GM18861 (cell line): ENCODE measurements around the gene SLC5A2.
"Not testable (repeated sequence)": the region's sequence is repeated elsewhere in the genome, so short reads cannot be mapped to it uniquely, and the experiment has no call there.

Experiments
- ATAC-seq: cut with Tn5 transposase; IDR thresholded peaks from one replicate; pipeline ENCODE4 v1.9.1; 2021; ENCODE audit not compliant: unreplicated experiment

Gene SLC5A2

DNA sequence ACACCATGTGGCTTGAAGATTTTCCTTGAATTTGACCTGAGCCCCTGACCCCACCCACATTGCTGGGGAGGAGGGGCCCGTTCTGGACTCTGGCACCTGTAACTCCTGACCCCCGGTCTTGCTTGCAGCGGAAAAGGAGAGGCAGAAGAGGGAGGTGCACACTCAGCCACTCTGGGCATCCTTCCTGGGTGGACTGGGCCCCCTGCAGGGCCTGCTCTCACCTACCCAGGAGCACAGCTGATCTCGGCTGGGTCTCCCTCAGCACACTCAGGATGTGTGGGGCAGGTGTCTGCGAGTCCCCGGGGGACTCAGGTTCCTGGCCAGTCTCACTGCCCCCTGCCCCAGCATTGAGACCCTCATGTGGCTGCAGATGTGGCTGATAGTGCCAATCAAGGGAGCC lies 40.8 kb downstream of the SLC5A2 start:
- ATAC-seq = not testable (repeated sequence)

DNA sequence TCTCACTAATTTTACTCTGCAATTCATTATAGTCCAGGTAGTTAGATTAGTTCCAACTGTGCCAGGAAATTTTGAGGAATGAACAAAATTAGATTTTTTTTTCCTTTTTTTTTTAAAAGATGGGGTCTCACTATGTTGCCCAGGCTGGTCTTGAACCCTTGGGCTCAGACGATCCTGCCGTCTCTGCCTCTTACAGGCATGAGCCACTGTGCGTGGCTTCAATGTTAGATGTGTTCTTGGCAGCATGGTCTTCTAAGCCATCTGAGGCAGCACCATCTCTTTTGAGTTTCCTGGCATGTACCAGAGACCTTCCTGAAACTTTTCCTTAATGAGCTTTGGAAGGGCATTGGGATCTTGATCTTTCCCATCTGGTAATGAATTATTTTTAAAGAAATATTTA lies 42.2 kb downstream of the SLC5A2 start:
- no peak for ATAC-seq

DNA sequence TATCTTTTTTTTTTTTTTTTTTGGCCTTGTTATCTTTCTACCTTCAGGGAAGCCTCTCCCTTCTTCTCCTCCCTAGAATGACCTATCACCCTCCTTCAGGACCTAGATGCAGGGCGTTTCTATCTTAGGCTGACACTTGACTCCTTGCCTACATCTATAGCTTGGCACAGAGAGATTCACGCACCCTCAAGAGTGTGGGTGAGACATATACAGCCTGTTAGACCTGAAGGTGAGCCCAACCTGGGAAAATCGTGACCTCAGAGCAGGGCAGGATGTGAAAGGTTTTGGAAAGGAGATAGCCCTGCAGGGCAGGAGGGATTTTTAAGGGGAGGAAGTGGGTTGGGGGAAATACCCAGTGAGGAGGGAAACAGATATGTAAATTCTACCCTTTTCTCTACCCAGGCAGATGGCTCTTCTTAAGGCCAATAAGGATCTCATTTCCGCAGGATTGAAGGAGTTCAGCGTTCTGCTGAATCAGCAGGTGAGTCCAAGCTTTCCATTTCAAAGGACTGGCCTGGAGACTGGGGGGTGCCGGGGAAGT lies 44.9 kb downstream of the SLC5A2 start, which contains the start of gene AHSP:
AHSP (plus strand) TSS at position 167 of the 541 bp plus-strand sequence; CDS start at position 407, 240 bp downstream.
- ATAC-seq = no peak

DNA sequence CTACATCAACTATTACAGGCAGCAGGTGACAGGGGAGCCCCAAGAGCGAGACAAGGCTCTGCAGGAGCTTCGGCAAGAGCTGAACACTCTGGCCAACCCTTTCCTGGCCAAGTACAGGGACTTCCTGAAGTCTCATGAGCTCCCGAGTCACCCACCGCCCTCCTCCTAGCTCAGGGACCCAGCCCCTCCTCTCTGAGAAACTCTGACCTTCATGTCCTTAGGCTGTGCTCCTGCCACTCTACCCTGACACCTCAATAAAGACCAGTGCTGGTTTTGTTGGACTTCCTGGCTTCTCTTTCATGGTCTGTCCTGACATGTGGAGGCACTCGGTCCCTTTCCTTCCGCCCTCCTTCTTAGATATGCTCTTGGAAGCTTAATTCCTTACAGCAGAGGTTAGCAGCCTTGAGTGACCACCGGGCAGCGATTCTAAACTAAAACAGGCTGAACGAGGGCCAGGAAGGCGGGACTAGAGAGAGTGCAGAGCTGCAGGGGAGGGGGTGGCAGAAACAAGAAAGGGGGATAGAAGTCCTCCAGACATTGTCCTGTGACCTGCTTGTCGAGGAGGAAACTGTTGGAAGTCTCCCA lies 45.7 kb downstream of the SLC5A2 start:
- ATAC-seq = no peak

DNA sequence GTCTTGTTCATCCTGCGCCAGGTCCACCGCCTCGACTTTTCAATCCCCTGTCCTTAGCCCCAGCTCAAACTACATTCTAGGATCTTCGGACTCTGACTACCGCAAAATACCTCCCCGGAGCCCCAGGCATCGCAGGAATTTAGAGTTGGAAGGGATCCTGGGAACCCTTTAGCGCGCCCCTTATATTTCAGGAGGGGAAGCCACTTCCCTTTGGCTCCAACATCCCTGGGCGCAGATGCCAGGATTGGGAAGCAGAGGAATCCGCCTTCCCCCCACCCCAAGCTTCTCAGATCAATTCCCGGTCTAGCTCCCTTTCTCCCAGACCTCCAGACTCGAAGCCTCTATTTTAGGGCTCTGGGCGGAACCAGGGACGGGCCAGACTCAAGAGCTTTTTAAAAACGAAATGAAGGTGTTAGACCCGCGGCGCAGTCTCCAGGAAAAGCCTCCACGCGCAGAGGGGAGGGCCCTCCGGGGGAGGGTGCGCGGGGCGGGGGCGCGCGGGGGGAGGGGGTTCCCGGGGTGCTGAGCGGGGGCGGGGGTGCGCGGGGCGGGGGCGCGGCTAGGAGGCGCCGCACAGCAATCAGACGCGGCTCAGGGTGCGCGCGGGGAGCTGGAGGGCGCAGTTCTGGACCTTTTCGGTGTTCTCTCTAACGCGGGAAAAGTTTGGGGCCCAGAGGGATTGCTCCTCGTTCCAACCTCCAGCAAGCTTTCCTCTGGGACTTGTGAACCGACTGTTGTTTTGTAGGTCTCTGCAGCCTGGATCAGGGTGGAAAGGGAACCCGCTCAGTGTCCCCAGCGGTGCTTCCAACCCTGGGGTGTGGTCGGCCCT lies 46.4 kb downstream of the SLC5A2 start:
- no peak for ATAC-seq

DNA sequence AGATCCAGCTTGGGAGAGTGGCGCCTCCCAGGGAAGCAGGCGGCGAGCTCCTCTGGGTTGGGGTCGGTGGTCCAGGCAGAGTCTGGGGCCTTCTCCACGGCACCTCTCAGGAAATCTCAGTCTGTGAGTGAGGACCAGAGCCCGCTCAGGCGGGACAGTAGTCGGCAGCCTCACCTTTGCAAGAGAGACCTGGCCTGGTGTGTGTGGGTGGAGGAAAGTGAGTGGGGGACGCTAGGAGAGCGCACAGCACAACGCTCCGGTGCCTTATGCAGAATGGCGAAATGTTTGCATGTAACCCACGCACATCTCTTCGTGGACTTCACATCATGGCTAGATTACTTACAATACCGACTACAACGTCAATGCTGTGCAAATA lies 47.0 kb downstream of the SLC5A2 start:
- ATAC-seq = no peak

DNA sequence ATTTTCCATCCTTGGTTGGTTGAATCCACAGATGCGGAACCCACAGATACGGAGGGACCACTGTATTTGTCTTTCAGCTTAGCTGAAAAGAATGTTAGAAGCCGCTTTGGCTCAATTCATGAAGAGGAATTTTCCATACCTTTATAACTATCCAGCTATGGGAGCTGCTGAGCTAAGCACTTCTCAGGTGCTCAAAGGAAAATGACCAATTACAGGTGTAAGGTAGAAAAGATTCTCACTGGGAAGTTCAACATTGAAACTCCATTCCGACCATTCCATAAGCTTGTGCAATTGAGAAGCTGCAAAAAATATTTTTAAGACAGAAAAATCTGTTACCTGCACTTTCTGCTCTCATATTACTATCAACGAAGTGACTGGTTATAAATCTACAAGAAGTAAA lies 47.5 kb downstream of the SLC5A2 start:
- no peak for ATAC-seq

DNA sequence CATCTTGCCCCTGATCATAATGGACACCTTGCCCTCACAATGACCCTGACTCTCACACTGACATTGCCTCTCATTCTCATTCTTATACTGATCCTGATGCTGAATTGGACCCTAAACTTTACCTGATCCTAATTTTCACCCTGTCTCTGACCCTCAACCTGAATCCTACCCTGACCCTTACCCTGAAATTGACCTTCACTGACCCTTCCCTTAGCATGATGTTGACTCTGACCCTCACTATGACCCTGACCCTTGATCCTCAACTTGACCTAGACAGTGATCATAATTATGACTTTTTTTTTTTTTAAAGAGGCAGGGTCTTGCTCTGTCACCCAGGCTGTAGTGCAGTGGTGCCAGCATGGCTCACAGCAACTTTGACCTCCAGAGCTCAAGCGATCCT lies 48.2 kb downstream of the SLC5A2 start:
- ATAC-seq = no peak

DNA sequence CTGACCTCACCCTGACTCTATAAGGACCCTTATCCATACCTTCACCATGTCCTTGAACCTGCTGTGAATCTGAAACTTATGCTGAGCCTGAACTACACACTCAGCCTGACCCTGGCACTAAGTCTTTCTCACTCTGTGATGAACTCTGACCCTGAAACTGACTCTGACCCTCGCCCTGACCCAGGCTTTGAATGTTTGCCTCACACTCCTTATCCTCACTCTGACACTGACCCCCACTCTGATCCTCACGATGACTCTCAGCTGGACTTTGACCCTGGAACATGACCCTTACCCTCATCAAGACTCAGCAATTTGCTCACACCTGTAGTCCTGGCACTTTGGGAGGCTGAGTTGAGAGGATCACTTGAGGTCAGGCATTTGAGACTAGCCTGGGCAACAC lies 49.2 kb downstream of the SLC5A2 start:
- no peak for ATAC-seq

DNA sequence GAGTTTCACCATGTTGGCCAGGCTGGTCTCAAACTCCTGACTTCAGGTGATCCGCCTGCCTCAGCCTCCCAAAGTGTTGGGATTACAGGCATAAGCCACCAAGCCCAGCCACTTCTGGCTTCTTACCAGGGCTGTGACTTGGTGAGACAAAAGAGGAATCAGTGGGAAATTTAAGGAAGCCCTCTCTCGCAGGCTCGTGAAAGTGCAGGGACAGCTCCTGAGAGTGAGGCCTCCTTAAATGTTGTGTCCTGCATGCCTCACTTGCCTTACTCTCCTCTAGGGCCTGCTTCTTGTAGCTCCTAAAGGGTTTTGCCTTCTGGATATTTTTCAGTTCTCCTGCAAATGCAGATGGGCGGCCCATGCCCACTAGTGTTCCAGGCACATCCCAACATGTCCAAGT lies 50.0 kb downstream of the SLC5A2 start:
- ATAC-seq = no peak

DNA sequence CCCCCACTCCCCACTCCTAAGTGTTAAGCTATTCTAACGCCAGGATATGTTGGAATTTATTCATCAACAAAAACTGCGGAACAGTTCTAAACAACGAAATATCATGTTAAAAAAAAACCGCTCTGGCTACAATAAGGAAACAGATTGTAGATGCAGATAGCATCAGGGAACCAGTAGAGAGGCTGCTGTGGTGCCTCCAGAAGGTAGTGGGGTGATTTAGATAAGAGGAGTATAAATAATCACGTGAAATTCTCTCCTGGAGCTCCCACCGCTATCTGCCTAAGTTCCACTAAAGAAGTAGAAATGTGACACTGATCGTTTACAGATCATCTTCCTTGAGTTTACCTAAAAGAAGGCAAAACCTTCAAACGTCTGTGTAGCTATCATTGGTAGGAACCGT lies 52.8 kb downstream of the SLC5A2 start:
- no peak for ATAC-seq

DNA sequence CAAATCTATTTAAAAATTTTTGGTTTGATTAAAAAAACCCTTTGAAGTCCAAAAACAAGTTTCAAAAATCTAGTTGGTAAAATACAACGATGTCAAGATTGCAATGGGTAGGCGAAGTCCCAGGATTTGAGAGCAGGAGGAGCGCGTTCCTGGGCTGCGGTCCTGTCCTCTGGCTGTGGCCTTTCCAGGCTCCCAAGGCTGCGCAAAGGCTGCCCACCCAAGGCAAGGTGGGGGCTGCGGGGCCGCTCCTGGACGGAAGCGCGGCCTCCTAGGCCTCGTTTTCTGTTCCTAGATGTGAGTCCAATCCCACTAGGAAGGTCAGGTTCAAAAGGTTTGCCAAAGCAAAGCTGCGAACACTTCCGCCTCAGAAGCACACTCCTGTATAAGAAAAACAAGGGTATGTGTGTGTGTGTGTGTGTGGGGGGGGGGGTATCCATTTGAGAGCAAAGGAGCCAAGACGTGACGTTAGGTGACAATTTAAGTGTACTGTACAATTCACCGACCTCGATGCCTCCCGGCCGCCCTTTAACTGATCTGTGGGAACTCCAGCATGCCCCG lies 54.0 kb downstream of the SLC5A2 start:
- ATAC-seq = no peak

DNA sequence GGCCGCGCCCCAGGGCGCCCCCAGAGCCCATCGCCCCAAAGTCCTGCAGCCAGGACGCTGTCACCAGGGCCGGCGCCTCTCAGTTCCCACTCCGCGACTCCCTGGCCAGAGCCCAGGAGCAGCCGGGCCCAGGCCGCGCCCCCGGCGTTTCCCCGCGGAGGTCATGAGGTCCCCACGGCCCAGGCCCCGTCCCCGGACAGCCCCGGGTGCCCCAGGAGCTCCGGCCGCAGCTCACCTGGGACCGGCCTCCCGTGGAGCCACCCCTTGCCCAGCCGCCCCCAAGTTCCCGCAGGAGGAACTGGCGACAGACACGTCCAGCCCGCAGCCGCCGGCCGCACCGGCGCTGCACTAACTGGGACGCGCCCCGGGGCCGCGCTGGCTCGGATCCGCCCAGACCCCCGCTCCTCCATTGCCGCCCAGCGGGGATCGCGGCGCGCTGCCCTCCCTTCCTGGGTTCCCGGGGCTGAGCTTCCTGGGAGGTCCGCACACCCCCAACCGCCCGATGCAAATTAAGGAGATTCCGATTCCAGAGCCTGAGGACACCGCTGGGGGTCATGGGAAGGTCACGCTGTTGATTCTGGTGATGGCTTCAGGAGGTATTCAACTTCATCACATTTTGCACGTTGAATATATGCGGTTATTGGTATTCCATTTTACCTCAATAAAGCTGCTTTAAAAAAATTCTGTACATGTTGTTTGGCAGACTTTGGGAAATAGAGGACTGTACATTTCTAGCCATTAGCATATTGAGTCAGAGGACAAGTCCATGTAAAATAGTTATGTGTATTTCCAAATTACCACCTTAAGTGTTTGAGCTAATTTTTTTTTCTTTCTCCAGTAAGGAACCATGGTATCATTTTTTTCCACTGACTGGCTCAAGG lies 54.7 kb downstream of the SLC5A2 start:
- ATAC-seq = no peak

DNA sequence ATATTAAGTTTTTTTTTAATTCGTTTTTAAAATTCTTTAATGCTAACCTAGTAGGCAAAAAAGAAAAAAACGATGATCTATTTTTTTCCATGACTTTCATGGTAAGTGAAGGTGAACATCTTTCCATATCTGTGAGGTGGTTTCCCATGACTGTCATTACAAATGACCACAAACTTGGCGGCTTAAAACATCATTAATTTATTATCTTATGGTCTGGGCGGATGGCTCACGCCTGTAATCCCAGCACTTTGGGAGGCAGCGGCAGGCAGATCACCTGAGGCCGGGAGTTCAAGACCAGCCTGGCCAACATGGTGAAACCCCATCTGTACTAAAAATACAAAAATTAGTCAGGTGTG lies 55.3 kb downstream of the SLC5A2 start:
- not testable (repeated sequence) for ATAC-seq

DNA sequence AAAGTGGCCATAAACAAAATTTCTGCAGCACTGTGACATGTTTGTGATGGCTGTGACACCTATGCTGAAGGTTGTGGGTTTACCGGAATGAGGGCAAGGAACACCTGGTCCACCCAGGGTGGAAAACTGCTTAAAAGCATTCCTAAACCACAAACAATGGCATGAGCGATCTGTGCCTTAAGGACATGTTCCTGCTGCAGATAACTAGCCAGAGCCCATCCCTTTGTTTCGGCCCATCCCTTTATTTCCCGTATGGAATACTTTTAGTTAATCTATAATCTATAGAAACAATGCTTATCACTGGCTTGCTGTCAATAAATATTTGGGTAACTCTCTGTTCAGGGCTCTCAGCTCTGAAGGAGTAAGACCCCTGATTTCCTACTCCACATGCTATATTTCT lies 56.8 kb downstream of the SLC5A2 start:
- ATAC-seq = not testable (repeated sequence)
